ENCODE data around the gene FBXO21.

GRCh38 chr12:117231750-117232149 is 41.5 kb upstream of the FBXO21 start:
- TF ChIP-seq CTCF (conservative IDR thresholded peaks at IDR 0.05; ENCODE audit: low read length) (peak; percentile 46), EZH2phosphoT487 (IDR thresholded peaks at IDR 0.05; ENCODE audit: borderline replicate concordance, low read depth, low read length) (no peak)

Data from OCI-LY7 (cell line).